ENCODE results near the gene C12orf43.

C12orf43 gene

DNA sequence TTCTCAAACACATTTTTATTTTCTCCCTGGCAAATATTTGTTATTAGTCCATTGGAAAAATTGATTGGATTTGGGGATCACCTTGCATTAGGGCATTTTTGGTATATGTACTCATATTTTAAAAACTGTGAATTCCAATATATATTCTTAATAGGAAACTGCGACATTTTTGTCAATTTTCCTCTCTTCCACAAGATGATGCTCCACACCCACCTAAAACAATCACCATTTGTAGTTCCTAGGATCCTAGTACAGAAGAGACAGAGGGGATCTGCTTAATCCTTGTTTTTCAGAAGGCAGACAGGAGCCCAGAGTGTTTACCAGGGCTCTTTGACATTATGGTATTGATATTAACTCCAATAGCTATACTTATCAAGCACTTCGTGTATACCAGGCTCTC, 45.5 kb upstream of the C12orf43 start:
- DNase-seq = no peak
- intact Hi-C loops (cut with DNase I; ENCODE audit: low total_unique reads) = no loop called here
- Histone ChIP-seq H3K27me3 (peaks cover 0 to 9% of the 10 kb centered on the region in 2 donors), H3K4me3 (no peak overlapping the region), H3K27ac (no peak overlapping the region), H3K9me3 (no peaks in the 10 kb centered on the region), H3K36me3 (no peaks in the 10 kb centered on the region), H3K4me1 (peaks cover 0 to 11% (median 0%) of the 10 kb centered on the region in 4 donors)
- TF ChIP-seq, protein P1, sequence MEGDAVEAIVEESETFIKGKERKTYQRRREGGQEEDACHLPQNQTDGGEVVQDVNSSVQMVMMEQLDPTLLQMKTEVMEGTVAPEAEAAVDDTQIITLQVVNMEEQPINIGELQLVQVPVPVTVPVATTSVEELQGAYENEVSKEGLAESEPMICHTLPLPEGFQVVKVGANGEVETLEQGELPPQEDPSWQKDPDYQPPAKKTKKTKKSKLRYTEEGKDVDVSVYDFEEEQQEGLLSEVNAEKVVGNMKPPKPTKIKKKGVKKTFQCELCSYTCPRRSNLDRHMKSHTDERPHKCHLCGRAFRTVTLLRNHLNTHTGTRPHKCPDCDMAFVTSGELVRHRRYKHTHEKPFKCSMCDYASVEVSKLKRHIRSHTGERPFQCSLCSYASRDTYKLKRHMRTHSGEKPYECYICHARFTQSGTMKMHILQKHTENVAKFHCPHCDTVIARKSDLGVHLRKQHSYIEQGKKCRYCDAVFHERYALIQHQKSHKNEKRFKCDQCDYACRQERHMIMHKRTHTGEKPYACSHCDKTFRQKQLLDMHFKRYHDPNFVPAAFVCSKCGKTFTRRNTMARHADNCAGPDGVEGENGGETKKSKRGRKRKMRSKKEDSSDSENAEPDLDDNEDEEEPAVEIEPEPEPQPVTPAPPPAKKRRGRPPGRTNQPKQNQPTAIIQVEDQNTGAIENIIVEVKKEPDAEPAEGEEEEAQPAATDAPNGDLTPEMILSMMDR (IDR thresholded peaks at IDR 0.05) = no peak

DNA sequence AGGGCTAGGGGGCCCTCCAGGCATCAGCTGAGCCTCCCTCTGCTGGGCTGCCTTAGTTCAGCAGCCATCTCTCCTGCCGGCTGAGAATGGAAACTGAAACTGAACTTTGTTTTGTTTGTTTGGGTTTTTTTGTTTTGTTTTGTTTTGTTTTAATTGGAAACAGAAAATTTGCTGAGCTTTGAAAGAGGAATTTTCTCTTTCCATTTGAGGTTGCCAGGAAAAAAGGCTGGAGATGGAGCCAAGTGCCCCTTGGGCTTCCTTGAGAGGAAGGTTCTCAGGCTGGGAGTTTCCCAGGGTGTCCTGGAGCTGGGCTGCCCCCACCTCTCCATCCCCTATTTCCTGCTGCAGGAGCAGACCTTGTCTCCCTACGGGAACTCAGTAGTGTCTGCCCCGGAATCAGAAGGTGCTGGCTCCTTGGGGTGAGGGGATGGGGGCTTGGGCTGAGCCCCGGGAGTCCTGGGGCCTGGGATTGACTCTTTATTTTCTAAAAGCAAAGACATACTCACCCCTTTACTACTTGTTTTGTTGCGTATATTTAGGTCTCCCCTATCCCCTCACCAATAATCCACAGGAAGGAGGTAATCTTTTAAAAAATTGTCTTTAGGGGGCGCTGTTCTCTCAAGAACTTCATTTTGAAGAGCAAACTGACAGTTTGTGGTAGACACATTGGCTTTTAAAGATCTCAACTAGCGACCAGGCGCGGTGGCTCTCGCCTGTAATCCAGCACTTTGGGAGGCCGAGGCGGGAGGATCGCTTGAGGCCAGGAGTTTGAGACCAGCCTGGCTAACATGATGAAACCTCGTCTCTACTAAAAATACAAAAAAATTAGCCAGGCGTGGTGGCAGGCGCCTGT, 44.1 kb upstream of the C12orf43 start:
- peaks cover 0 to 9% of the 10 kb centered on the region in 2 donors for H3K27me3 ChIP-seq
- H3K4me1 ChIP-seq = peaks cover 0 to 11% (median 0%) of the 10 kb centered on the region in 4 donors
- H3K27ac ChIP-seq = peak overlapping the region in 1 of 2 donors; percentile 12
- DNase-seq = no peak
- TF ChIP-seq, protein P1 (IDR thresholded peaks at IDR 0.05) = peak; percentile 13 to 26
- no peaks in the 10 kb centered on the region for H3K36me3 ChIP-seq
- H3K9me3 ChIP-seq = no peaks in the 10 kb centered on the region
- H3K4me3 ChIP-seq = peak overlapping the region; percentile 25 to 38
- intact Hi-C loops (cut with DNase I; ENCODE audit: low total_unique reads) = no loop called here

GRCh38 chr12:121059031-121059898, 43.0 kb upstream of the C12orf43 start:
- no peak overlapping the region for H3K4me3 ChIP-seq
- intact Hi-C loops (cut with DNase I; ENCODE audit: low total_unique reads) = no loop called here
- DNase-seq = no peak
- H3K36me3 ChIP-seq = no peaks in the 10 kb centered on the region
- peaks cover 0 to 11% (median 0%) of the 10 kb centered on the region in 4 donors for H3K4me1 ChIP-seq
- TF ChIP-seq, protein P1 (IDR thresholded peaks at IDR 0.05) = no peak
- H3K9me3 ChIP-seq = no peaks in the 10 kb centered on the region
- H3K27me3 ChIP-seq = peaks cover 0 to 9% of the 10 kb centered on the region in 2 donors
- no peak overlapping the region for H3K27ac ChIP-seq

DNA sequence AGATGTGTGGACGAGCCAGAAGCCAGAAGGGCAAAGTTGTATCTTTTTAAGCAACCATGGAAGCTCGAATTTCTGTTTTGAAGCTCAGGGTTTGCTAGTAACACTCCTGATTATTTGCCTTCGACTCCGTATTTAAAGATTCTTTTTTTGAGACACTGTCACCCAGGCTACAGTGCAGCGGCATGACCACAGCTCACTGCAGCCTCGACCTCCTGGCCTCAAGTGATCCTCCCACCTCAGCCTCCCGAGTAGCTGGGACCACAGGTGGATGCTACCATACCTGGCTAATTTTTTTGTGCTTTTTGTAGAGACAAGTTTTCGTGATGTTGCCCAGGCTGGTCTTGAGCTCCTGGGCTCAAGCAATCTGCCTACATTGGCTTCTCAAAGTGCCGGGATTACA, 41.5 kb upstream of the C12orf43 start:
- H3K4me3 ChIP-seq = no peak overlapping the region
- TF ChIP-seq, protein P1 (IDR thresholded peaks at IDR 0.05) = no peak
- H3K27me3 ChIP-seq = peaks cover 0 to 7% of the 10 kb centered on the region in 2 donors
- H3K36me3 ChIP-seq = no peaks in the 10 kb centered on the region
- intact Hi-C loops (cut with DNase I; ENCODE audit: low total_unique reads) = no loop called here
- H3K9me3 ChIP-seq = no peaks in the 10 kb centered on the region
- H3K4me1 ChIP-seq = peaks cover 0 to 11% (median 0%) of the 10 kb centered on the region in 4 donors
- DNase-seq = no peak
- no peak overlapping the region for H3K27ac ChIP-seq

GRCh38 chr12:121053706-121054105, 37.4 kb upstream of the C12orf43 start:
- peaks cover 0 to 7% of the 10 kb centered on the region in 2 donors for H3K27me3 ChIP-seq
- no peaks in the 10 kb centered on the region for H3K9me3 ChIP-seq
- no peak overlapping the region for H3K27ac ChIP-seq
- no peak overlapping the region for H3K4me3 ChIP-seq
- peak in 1 of 2 donors; percentile 23 for DNase-seq
- no peaks in the 10 kb centered on the region for H3K36me3 ChIP-seq
- intact Hi-C loops (cut with DNase I; ENCODE audit: low total_unique reads) = loop anchor here (1.0 kb wide), 1 partner anchor 20 kb away; no protein-coding TSS in a partner anchor
- TF ChIP-seq, protein P1 (IDR thresholded peaks at IDR 0.05) = no peak
- H3K4me1 ChIP-seq = no peaks in the 10 kb centered on the region

Measured in tibial artery (tissue), 4 donors.